ENCODE results near the gene KRTAP19-3. TPM values are rescaled to one million over a fixed set of nuclear protein-coding genes. Genes with fewer than 3 reads are reported as not detected.

The KRTAP19-3 gene
- total RNA-seq, 4 donors from 2014 or later = not detected

GRCh38 chr21:30497065-30497464, 5.3 kb upstream of the KRTAP19-3 start, which contains the start of gene KRTAP19-4:
TSS of gene KRTAP19-4 (minus strand) at chr21:30497165. CDS start at chr21:30497110, 55 bp downstream.
- no peak within 1 kb of the TSS for H3K4me3 ChIP-seq
- no peaks in the 10 kb centered on the region for H3K27me3 ChIP-seq
- TF ChIP-seq CTCF (IDR thresholded peaks at IDR 0.05) (no peak), EP300 (IDR thresholded peaks at IDR 0.05) (no peak), POLR2A (IDR thresholded peaks at IDR 0.05) (no peak)
- no peaks in the 10 kb centered on the region for H3K36me3 ChIP-seq
- DNase-seq (ENCODE audit: low spot score in 2 of 2) = no peak
- no peaks in the 10 kb centered on the region for H3K4me1 ChIP-seq
- H3K9me3 ChIP-seq = no peaks in the 10 kb centered on the region
- H3K27ac ChIP-seq = no peak within 1 kb of the TSS
- 78 to 80% methylated on average over 4 of the region's 4 CpGs for WGBS, 2 donors

GRCh38 chr21:30487336-30487735, 4.5 kb downstream of the KRTAP19-3 start, which contains the start of gene KRTAP19-2:
TSS of gene KRTAP19-2 (minus strand) at chr21:30487436. CDS start at chr21:30487348, 88 bp downstream.
- Histone ChIP-seq H3K27me3 (no peaks in the 10 kb centered on the region), H3K4me1 (no peaks in the 10 kb centered on the region), H3K4me3 (no peak within 1 kb of the TSS), H3K27ac (no peak within 1 kb of the TSS), H3K9me3 (peaks cover 0 to 14% (median 0%) of the 10 kb centered on the region in 4 donors), H3K36me3 (no peaks in the 10 kb centered on the region)
- TF ChIP-seq POLR2A (IDR thresholded peaks at IDR 0.05) = no peak
- DNase-seq (ENCODE audit: low spot score in 2 of 2) = no peak
- WGBS, 2 donors = 88 to 95% methylated on average over 2 of the region's 2 CpGs

GRCh38 chr21:30486180-30486579, 5.6 kb downstream of the KRTAP19-3 start:
- TF ChIP-seq POLR2A (IDR thresholded peaks at IDR 0.05) (no peak), CTCF (IDR thresholded peaks at IDR 0.05) (no peak), EP300 (IDR thresholded peaks at IDR 0.05) (no peak)
- Histone ChIP-seq H3K4me3 (no peak overlapping the region), H3K4me1 (no peaks in the 10 kb centered on the region), H3K27ac (no peak overlapping the region), H3K9me3 (peaks cover 0 to 14% (median 0%) of the 10 kb centered on the region in 4 donors), H3K36me3 (no peaks in the 10 kb centered on the region), H3K27me3 (no peaks in the 10 kb centered on the region)
- no peak for DNase-seq (ENCODE audit: low spot score in 2 of 2)
- 65 to 67% methylated on average over 2 of the region's 2 CpGs for WGBS, 2 donors

GRCh38 chr21:30482130-30482529, 9.7 kb downstream of the KRTAP19-3 start:
- no peaks in the 10 kb centered on the region for H3K36me3 ChIP-seq
- no peak for DNase-seq (ENCODE audit: low spot score in 2 of 2)
- no peaks in the 10 kb centered on the region for H3K4me1 ChIP-seq
- no peak for TF ChIP-seq POLR2A (IDR thresholded peaks at IDR 0.05)
- TF ChIP-seq EP300 (IDR thresholded peaks at IDR 0.05) = no peak
- no peak for TF ChIP-seq CTCF (IDR thresholded peaks at IDR 0.05)
- H3K9me3 ChIP-seq = peaks cover 0 to 14% (median 0%) of the 10 kb centered on the region in 4 donors
- H3K27ac ChIP-seq = no peak overlapping the region
- H3K4me3 ChIP-seq = no peak overlapping the region
- H3K27me3 ChIP-seq = no peaks in the 10 kb centered on the region
- WGBS, 2 donors = 41 to 42% methylated on average over 2 of the region's 2 CpGs

GRCh38 chr21:30480145-30480544, 11.7 kb downstream of the KRTAP19-3 start, which contains the start of gene KRTAP19-1:
TSS of gene KRTAP19-1 (minus strand) at chr21:30480367. CDS start at chr21:30480317, 50 bp downstream.
- Histone ChIP-seq H3K27me3 (no peaks in the 10 kb centered on the region), H3K9me3 (peaks cover 0 to 2% (median 0%) of the 10 kb centered on the region in 4 donors), H3K4me1 (no peaks in the 10 kb centered on the region), H3K27ac (no peak within 1 kb of the TSS), H3K36me3 (no peaks in the 10 kb centered on the region), H3K4me3 (no peak within 1 kb of the TSS)
- DNase-seq (ENCODE audit: low spot score in 2 of 2) = no peak
- WGBS, 2 donors = 93 to 98% methylated on average over 7 of the region's 7 CpGs
- TF ChIP-seq CTCF (IDR thresholded peaks at IDR 0.05) = no peak

- Histone ChIP-seq H3K9me3 (no peaks in the 10 kb centered on the region), H3K27ac (no peak overlapping the region), H3K4me3 (no peak overlapping the region), H3K36me3 (no peaks in the 10 kb centered on the region), H3K27me3 (no peaks in the 10 kb centered on the region), H3K4me1 (no peaks in the 10 kb centered on the region)
- no peak for DNase-seq (ENCODE audit: low spot score in 2 of 2)
- TF ChIP-seq CTCF (IDR thresholded peaks at IDR 0.05) (no peak), POLR2A (IDR thresholded peaks at IDR 0.05) (no peak), EP300 (IDR thresholded peaks at IDR 0.05) (no peak)
- 71 to 77% methylated on average over 4 of the region's 4 CpGs for WGBS, 2 donors
These were observed 12.6 kb downstream of the KRTAP19-3 start for GRCh38 chr21:30479259-30479658.
